Activated naive CD8-positive, alpha-beta T cell treated with anti-CD3 and anti-CD28 coated beads, Interleukin-2, amount 10 ng/mL, durations not matched to agents 7 days and 5 days (primary cell): Measurements from ENCODE around the gene SLC12A3. TPM values are rescaled to one million over a fixed set of nuclear protein-coding genes. Genes with fewer than 3 reads are reported as not detected.
A peak's percentile ranks its signal among the peaks of the same experiment; 100 is the strongest.

Source experiments
- ATAC-seq: fragments of 150-1000 bp; cut with Tn5 transposase; one replicate; pipeline ENCODE4 v1.10.0; 2021; ENCODE audit warnings: low read depth, moderate library complexity
- POLR2A ChIA-PET: fragments of 350-600 bp; sonication (Branson Sonifier 250); formaldehyde crosslinking; loops from one replicate; lab custom pipeline; 2021; ENCODE audit warnings: antibody characterized with exemption; lab: Charles Lee
- DNase-seq: peaks from one replicate; pipeline ENCODE4 v3.0.0; 2021
- H3K27ac Mint-ChIP-seq: one replicate; pipeline ENCODE4 v1.8.0; 2022; ENCODE audit warnings: mild to moderate bottlenecking, mixed read lengths
- H3K27me3 Mint-ChIP-seq: one replicate; pipeline ENCODE4 v1.8.0; 2022; ENCODE audit warnings: mild to moderate bottlenecking, moderate library complexity, mixed read lengths
- H3K36me3 Mint-ChIP-seq: one replicate; pipeline ENCODE4 v1.8.0; 2021; ENCODE audit warnings: mild to moderate bottlenecking, mixed read lengths
- H3K4me1 Mint-ChIP-seq: one replicate; pipeline ENCODE4 v1.8.0; 2021; ENCODE audit warnings: mixed read lengths
- H3K4me3 Mint-ChIP-seq: one replicate; pipeline ENCODE4 v1.8.0; 2022; ENCODE audit warnings: mild to moderate bottlenecking, moderate library complexity, mixed read lengths
- H3K9me3 Mint-ChIP-seq: one replicate; pipeline ENCODE4 v1.8.0; 2021; ENCODE audit warnings: mixed read lengths
- total RNA-seq, 2 experiments: library from RNA; stranded (reverse); gene quantifications; one replicate each; pipeline ENCODE4 v1.2.3, GENCODE V29; 2021

The SLC12A3 gene
- total RNA-seq, 2 experiments from 2014 or later, result not detected

DNA sequence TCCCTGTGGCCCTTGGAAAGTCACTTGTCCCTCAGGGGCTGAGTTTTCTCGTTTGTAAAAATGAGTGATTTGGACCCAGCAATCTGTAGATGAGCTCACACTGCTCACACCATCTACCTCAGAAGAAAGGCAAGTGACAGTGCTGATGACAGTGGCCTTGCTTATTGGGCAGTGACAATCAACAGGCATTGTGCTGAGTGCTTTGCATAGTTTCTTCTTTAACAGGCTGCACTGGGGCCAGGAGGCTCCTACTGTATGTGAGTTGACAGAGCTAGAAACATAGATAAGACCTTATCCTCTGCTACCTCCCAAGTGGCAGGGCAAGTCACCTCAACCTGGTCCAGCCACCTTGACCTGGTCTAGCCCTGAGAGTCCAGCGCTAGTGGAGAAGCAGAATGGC lies 29.7 kb upstream of the SLC12A3 start:
- H3K4me3 Mint-ChIP-seq, result no peak overlapping the region
- no peaks in the 10 kb centered on the region for H3K9me3 Mint-ChIP-seq
- peaks cover 33% of the 10 kb centered on the region for H3K36me3 Mint-ChIP-seq
- POLR2A ChIA-PET, result no interaction called here
- ATAC-seq (no peak), DNase-seq (no peak)
- peaks cover 18% of the 10 kb centered on the region for H3K4me1 Mint-ChIP-seq
- no peak overlapping the region for H3K27ac Mint-ChIP-seq
- H3K27me3 Mint-ChIP-seq, result no peaks in the 10 kb centered on the region

DNA sequence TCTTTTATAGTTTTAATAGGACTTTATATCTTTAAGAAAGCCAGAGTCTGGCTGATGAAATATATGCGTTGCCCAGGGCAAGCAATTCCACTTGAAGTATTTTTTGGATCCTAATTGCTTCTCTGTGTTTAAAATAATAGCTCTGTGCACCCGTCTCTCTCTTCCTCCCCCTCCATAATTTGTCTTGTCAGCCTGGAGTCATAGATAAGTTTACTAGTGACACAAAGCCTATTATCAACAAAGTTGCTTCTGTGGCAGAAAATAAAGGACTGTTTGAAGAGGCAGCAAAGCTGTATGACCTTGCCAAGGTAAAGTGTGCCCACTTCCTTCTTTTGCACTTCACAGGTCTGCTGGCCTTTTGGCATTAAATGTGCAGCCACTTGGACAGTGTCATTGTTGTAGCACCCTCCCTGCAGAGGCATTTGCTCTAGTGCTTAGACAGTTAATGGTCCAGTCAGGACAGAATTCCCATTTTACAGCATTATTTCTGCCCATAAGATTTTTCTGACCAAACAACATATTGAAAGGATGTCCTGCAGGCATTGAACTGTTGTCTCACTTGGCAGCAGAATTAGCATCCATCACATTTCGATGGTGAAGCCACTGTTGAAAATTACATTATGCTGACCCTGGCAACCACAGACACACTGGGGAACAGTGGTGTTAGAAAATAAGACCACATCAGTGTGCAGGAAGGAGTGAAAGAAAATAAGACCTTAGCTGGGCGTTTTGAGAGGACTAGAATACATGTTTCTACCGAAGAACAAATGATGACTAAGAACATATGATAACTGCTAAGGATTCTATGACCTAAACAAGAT lies 28.4 kb upstream of the SLC12A3 start:
- Mint-ChIP-seq H3K36me3 (peaks cover 35% of the 10 kb centered on the region), H3K4me3 (no peak overlapping the region), H3K27ac (no peak overlapping the region), H3K27me3 (no peaks in the 10 kb centered on the region), H3K9me3 (no peaks in the 10 kb centered on the region), H3K4me1 (peaks cover 18% of the 10 kb centered on the region)
- ATAC-seq (no peak), DNase-seq (no peak)
- POLR2A ChIA-PET, result no interaction called here

DNA sequence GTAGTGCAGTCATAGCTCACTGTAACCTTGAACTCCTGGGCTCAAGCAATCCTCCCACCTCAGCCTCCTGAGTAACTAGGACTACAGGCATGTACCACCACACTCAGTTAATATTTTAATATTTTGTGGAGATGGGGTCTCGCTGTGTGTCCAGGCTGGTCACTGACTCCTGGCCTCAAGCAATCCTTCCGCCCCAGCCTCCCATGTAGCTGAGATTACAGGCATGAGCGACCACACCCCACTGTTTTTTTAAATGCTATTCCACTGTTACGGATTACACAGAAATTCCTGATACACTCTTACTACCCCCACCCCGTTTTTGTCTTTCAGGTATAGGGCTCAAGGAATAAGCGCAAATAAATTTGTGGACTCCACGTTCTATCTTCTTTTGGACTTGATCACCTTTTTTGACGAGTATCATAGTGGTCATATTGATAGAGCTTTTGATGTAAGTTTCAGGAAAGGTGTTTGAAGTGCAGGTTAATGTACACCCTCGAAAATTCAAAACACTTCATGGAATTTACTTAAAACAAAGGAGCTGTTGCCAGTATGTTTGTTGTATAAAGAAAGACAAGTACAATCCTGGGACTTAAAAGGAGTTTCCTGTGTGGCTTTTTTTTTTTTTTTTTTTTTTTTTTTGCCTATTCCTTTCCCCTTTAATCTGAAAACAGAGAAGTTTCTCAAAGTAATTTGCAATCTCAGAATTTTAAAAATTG lies 26.2 kb upstream of the SLC12A3 start:
- H3K4me3 Mint-ChIP-seq, result no peak overlapping the region
- POLR2A ChIA-PET, result interaction anchor here (0.7 to 1.5 kb wide), 2 partner anchors 21 to 44 kb away, joined by 6 read pairs; no protein-coding TSS in a partner anchor
- H3K27ac Mint-ChIP-seq, result no peak overlapping the region
- DNase-seq (no peak), ATAC-seq (no peak)
- H3K27me3 Mint-ChIP-seq, result no peaks in the 10 kb centered on the region
- H3K9me3 Mint-ChIP-seq, result no peaks in the 10 kb centered on the region
- H3K36me3 Mint-ChIP-seq, result peaks cover 36% of the 10 kb centered on the region
- H3K4me1 Mint-ChIP-seq, result peaks cover 14% of the 10 kb centered on the region

DNA sequence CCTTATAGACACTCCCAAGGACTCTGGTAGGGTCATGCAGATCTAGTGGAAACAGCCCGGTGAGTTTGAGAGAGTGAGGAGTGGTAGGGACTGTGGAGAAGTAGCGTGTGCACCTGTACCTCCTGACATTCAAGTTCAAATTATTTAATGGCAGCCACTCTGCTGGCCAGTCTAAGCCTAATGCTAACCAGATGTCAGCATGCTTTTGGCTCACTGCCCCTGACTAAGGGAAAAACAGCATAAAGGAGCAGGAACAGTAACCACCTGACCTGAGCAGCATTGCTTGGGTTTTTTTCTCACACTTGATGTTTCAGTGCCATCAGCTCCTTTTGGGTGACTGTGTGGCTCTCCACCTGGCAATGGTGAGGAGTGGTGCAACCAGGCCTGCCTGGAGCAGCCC lies 23.8 kb upstream of the SLC12A3 start:
- no peaks in the 10 kb centered on the region for H3K9me3 Mint-ChIP-seq
- H3K4me3 Mint-ChIP-seq, result no peak overlapping the region
- H3K27me3 Mint-ChIP-seq, result no peaks in the 10 kb centered on the region
- POLR2A ChIA-PET, result no interaction called here
- H3K4me1 Mint-ChIP-seq, result peaks cover 14% of the 10 kb centered on the region
- no peak for ATAC-seq
- DNase-seq, result no peak
- H3K27ac Mint-ChIP-seq, result no peak overlapping the region
- H3K36me3 Mint-ChIP-seq, result peaks cover 34% of the 10 kb centered on the region

DNA sequence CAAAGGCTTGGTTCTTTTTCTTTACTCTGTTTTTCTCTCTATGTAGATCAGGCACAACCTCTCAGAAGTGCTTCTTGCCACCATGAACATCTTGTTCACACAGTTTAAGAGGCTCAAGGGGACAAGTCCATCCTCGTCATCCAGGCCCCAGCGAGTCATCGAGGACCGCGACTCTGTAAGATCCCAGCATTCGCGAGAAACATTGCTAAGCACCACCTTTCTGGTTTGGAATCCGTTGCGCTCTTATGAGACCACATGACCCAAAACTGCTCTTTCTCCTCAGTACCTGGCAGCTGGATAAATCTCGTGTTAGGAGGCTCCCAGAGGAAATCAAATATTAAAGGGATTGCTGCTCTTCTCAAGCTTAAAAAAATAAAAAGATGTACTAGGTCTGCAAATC lies 23.3 kb upstream of the SLC12A3 start:
- Mint-ChIP-seq H3K27ac (no peak overlapping the region), H3K4me1 (peaks cover 10% of the 10 kb centered on the region), H3K4me3 (no peak overlapping the region), H3K9me3 (no peaks in the 10 kb centered on the region), H3K27me3 (no peaks in the 10 kb centered on the region), H3K36me3 (peaks cover 32% of the 10 kb centered on the region)
- DNase-seq (no peak), ATAC-seq (no peak)
- POLR2A ChIA-PET, result no interaction called here

DNA sequence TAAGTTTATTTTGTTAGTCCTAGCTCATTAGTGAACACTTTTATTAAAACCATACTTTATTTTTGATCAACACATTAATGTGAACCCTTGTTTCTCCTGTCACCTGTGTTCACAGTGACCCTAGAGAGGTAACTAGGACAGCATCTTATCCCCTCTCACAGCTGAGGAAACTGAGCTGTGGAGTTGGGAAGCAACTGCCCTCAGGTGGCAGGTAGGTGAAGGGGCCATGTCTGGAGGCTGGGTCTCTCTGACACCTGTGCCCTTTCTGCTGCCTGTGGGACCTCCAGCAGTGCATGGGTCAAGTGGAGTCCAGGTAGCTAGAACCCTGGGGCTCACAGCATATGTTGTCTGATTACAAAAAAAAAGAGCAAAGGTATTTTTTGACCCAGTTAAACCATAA lies 22.9 kb upstream of the SLC12A3 start:
- no peaks in the 10 kb centered on the region for H3K9me3 Mint-ChIP-seq
- peaks cover 35% of the 10 kb centered on the region for H3K36me3 Mint-ChIP-seq
- no peaks in the 10 kb centered on the region for H3K27me3 Mint-ChIP-seq
- peaks cover 13% of the 10 kb centered on the region for H3K4me1 Mint-ChIP-seq
- ATAC-seq, result no peak
- no peak overlapping the region for H3K4me3 Mint-ChIP-seq
- no peak for DNase-seq
- H3K27ac Mint-ChIP-seq, result no peak overlapping the region
- POLR2A ChIA-PET, result no interaction called here

DNA sequence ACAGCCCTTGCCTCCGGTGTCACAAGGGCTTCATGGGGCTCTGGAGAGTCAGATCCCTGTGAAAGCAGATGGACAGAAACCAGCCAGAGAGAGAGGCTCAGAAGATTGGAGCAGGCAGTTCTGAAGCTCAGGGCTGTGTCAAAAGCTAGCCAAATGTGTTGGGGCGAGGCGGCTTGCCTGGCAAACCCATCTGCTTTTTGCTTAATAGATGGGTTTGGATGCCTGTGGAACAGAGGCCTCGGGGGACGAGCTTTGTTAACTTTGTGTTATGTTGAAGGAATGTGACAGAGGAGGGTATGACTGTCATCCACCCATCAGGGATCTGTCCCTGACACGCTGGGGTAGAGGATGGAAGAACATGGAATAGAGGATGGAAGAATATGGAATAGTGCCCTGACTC lies 21.0 kb upstream of the SLC12A3 start:
- Mint-ChIP-seq H3K4me3 (no peak overlapping the region), H3K27ac (no peak overlapping the region), H3K27me3 (no peaks in the 10 kb centered on the region), H3K4me1 (peaks cover 24% of the 10 kb centered on the region), H3K36me3 (peaks cover 42% of the 10 kb centered on the region), H3K9me3 (peaks cover 9% of the 10 kb centered on the region)
- ATAC-seq, result no peak
- DNase-seq, result no peak
- POLR2A ChIA-PET, result no interaction called here

DNA sequence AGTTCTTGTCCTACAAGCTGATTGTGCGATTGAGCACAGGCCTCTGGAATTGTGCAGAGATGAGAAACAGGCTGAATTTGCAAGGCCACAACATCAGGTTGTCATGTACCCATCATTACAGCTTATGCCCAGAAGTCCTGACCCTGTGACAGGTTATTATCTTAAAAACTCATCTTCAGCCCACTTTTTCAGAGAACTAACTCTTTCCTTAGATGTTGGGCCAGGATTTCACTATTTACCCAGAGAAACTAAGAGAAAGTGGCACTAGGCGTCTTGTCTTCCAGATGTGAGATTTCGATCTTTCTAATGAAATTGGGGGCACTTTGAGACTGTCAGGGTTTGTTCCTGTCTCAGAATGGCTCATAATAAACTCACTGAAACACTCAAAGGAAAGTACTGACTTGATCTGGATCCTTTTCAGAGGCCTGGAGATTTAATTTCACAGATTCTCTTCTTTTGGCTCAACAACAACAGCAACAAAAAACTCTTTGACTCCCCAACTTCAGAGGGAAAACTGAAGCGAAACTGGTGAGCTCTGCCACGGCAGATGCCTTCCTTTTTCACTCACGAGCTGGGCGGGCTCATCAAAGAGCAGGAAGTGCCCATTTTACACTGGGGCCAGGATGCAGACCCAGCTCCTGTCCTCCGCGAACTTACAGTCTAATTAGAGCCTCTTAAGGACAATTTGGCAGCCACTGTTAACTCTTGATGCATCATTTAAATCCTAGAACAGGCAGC lies 17.7 kb upstream of the SLC12A3 start:
- Mint-ChIP-seq H3K27ac (peak overlapping the region; percentile 79), H3K9me3 (peaks cover 9% of the 10 kb centered on the region), H3K4me3 (peak overlapping the region; percentile 7), H3K36me3 (peaks cover 29% of the 10 kb centered on the region), H3K27me3 (no peaks in the 10 kb centered on the region), H3K4me1 (peaks cover 34% of the 10 kb centered on the region)
- ATAC-seq, result peak; percentile 65
- no peak for DNase-seq
- POLR2A ChIA-PET, result no interaction called here

DNA sequence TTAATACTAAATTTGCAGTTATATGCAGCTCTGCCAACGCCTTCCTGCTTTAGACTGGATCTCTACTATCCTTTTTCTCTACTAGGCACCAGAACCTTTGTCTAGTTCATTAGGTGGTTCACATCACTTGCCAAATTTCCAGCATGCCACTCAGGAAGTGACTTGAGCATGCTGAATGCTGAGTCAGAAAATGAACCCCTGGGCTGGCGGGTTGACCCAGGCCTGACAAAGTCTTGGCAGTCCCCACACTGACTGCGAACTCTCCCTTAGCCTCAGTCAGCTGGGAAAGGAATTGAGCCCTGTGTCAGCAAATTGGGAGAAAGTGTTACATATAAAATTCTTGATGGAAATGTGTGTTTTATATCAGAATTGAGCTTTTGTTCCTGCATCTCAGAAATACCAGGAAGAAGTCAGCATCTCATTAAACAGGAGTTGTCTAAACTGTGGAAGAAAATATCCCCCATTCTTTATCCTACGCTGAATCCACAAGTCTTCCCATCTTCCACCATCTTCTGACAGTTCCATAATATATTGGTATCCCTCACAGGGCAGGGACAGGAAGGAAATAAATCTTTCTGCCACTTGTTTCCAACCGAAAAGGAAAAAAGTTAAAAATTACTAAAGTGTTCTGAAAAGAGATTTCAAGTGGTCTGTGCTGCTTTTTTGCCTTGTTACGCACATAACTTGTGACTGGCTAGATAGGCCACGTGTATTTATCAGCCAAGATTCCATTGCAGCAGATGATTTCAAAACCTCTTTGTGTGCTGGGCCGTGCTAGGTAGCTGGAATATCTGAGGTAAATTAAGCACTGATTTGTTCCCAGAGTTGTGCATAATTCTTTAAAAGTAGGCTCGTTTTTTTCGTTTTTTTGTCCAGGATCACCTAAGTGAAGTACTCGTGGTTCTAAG lies 16.7 kb upstream of the SLC12A3 start:
- ATAC-seq (no peak), DNase-seq (no peak)
- POLR2A ChIA-PET, result interaction anchor here (0.9 kb wide), 1 partner anchor 11 kb away, joined by 3 read pairs; no protein-coding TSS in a partner anchor
- peak overlapping the region; percentile 7 for H3K4me3 Mint-ChIP-seq
- H3K36me3 Mint-ChIP-seq, result peaks cover 25% of the 10 kb centered on the region
- H3K4me1 Mint-ChIP-seq, result peaks cover 34% of the 10 kb centered on the region
- no peaks in the 10 kb centered on the region for H3K27me3 Mint-ChIP-seq
- peaks cover 9% of the 10 kb centered on the region for H3K9me3 Mint-ChIP-seq
- H3K27ac Mint-ChIP-seq, result peak overlapping the region; percentile 79

DNA sequence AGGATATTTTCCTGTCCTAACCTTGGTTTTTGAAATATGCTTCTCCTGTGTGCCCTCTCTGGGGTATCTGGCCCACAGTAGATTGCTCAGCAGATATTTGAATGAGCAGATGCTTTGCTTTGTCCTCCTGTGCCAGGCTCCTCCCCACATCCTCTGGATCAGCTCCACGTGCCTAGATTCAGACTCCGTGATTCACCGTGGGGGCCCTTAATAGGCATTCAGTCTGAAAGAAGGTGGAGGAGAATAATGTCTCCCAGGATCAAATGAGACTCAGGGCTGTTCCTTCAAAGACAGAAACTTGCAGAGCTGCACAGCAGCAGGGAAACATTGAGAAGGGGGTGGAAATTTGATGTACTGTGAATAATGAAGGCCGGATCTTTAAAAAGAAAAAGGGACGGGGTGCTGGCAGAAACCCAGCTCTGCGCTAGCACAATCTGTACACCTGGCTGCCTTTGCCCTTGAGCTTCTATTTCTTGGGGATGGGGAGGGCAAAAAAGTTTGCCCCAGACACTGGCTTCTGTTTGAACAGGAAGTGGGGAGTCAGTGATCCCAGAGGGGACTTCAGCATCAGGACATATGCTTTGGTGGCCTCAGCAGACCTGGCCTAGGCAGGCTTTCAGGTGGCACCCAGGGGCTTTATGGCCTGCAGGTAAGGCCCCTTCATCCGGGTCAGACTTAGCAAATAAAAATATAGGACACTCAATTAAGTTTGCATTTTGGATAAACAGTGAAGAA lies 15.9 kb upstream of the SLC12A3 start:
- POLR2A ChIA-PET, result interaction anchor here (0.6 to 0.9 kb wide), 2 partner anchors 11 to 92 kb away, joined by 3 read pairs; no protein-coding TSS in a partner anchor
- ATAC-seq (no peak), DNase-seq (no peak)
- Mint-ChIP-seq H3K27me3 (no peaks in the 10 kb centered on the region), H3K4me1 (peaks cover 34% of the 10 kb centered on the region), H3K27ac (no peak overlapping the region), H3K9me3 (peaks cover 9% of the 10 kb centered on the region), H3K36me3 (peaks cover 23% of the 10 kb centered on the region), H3K4me3 (no peak overlapping the region)

DNA sequence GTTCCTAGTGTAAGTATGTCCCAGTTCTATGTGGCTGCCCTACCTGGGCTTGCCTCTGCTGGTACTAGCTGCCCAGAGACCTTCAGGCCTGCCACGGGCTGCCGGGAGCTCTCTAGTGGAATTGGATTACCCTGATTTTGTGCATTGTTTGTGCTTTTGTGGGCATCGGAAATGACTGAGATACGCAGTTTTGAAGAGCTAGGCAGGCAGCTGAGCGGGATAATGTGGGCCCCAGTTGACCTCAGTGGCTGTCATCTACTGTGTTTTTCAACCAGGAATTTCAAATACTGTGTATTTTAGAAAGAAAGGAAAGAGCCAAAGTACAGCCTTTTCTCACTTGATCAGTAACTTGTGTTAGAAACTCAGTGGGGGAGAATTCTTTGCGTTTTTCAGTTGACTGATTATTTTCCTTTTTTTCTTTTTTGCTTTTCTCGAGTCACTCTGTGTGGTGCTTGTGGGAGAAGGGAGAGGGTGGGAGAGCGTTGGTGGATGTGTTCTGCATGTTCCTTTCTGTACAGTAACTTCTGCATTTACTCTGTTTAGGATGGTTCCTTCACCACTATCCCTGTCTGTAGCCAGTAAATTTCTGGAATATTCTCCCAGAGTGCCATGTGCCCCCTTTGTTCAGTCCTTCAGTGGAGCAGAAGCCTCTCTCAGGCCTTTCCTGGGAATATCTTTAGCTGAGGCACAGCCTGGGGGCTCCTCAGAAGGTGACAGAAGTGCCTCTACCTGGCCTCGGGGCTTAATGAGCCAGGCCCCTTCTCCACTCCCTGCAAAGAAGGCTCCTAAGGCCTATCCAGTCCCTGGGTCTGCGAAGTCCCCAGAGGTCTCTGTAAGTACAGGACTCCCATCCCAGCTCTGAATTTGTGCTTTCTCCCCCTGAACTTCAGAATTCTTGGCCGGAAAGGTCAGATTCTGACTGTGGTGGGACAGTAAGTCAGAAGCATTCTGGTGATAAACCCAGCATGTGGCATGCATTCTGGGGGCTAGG lies 15.0 kb upstream of the SLC12A3 start:
- H3K27me3 Mint-ChIP-seq, result no peaks in the 10 kb centered on the region
- POLR2A ChIA-PET, result interaction anchor here (0.6 kb wide), 1 partner anchor 91 kb away, joined by 3 read pairs; no protein-coding TSS in a partner anchor

More for the DNA sequence above, 15.0 kb upstream of the SLC12A3 start:
- Mint-ChIP-seq H3K4me3 (no peak overlapping the region), H3K9me3 (peaks cover 9% of the 10 kb centered on the region), H3K36me3 (peaks cover 23% of the 10 kb centered on the region), H3K27ac (peak overlapping the region; percentile 52), H3K4me1 (peaks cover 34% of the 10 kb centered on the region)
- DNase-seq, result no peak
- ATAC-seq, result no peak
